Skeletal muscle cell (primary cell): Measurements from ENCODE around the gene CBY1.
"Not testable (repeated sequence)": the region's sequence is repeated elsewhere in the genome, so short reads cannot be mapped to it uniquely, and the experiment has no call there.

Experiments used
- DNase-seq: peaks from one replicate; pipeline ENCODE4 v3.0.0-alpha.2; 2010; ENCODE audit warnings: low read depth
- H3K4me3 ChIP-seq: 2 replicates; pipeline ENCODE4 v1.5.1; 2011; ENCODE audit warnings: low read depth, mild to moderate bottlenecking, control low read depth, low read length, moderate library complexity

CBY1 gene

DNA sequence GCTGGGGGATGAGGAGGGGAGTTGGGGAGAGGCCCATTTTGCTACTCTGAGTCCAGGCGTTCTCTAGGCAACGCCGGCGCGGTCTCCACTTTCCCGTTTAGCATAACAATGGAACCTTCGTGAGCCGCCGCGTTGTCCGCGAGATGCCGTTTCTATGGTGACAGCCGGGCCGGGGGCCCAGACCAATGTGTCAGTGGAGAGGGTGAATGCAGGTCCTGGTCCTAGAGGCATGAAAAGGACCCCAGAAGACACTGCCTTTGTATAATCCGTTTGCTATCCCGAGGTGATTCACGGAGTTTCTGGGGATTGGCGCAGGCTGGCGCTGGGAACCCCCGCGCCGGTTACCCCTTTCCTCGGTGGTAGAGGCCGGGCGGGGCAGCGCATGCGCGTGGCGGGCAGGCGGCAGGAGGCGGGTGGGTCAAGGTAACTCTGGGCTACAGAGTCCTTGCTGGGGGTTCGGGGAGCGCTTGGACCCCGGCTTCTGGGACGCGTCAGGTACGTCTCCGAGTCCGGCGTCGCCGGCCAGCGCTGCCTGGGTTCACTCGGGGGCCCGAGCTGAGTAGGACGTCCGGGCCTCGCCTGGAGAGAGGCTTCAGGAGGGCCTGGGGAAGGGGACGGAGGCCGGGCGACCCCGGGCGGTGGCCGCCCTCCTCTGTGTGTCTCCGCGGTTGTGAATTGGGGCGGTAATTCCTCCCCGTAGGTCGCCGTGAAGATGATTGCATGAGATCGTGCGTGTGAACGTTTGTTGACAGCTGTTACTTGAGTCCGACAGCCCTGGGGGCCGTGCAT lies at the start of gene CBY1, which contains the start of gene FAM227A:
Gene CBY1, plus strand, starts transcription at position 383 of the 789 bp plus-strand sequence. CDS start 11,417 bp downstream, outside the sequence.
Gene FAM227A, minus strand, starts transcription at position 137 of the 789 bp plus-strand sequence. CDS start 6,224 bp downstream, outside the sequence.
- peak within 1 kb of the TSS; percentile 85 for H3K4me3 ChIP-seq
- DNase-seq: peak; percentile 32

DNA sequence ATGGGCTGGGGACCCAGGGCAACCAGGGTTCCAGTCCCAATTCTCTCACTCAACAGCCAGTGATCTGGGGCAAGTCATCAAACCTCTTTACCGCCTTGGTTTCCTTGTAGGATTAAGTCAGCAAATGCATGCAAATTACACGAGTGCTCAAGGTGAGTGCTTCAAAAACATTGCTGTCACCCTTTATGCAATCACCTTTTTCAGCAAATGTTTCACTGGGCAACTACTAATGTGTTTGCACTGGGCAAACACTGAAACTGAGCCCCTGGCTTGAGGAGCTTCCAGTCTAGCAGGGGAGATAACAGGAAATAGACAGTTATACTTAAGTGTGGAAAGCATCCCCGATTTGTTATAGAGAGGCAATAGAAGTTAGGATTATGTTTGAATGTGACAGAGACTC lies 48.8 kb upstream of the CBY1 start:
- no peak for DNase-seq
- no peak overlapping the region for H3K4me3 ChIP-seq

DNA sequence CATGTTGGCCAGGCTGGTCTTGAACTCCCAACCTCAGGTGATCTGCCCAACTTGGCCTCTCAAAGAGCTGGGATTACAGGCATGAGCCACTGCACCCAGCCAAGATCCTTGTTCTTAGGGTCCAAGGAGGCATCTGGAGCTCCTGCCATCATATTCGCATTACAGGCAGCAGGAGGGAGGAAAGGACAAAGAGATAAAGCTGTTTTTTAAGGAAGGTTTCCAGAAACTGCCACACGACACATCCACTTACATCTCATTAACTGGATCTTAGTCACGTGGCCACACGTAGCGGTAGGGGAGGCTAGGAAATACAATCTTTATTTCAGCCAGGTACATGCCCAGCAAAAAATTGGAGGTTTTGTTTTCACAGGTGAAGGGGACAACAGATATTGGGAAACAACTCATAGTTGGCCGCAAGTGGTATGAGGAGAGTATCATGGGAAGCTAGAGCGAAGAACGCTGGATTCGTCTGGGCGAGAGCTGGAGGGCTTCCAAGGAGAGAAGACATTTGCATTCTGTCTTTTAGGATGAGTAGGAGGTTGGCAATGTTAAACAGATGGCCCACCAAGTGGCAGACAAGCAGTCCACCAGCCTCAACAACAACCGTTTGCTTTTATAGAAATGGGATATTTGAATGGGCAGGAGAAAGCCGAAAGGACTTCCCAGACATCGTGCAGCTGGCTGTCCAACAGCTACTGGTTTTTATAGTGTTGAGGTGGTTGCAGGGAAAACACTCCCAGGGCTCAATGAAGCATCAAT lies 47.3 kb upstream of the CBY1 start:
- DNase-seq: no peak
- H3K4me3 ChIP-seq: no peak overlapping the region

DNA sequence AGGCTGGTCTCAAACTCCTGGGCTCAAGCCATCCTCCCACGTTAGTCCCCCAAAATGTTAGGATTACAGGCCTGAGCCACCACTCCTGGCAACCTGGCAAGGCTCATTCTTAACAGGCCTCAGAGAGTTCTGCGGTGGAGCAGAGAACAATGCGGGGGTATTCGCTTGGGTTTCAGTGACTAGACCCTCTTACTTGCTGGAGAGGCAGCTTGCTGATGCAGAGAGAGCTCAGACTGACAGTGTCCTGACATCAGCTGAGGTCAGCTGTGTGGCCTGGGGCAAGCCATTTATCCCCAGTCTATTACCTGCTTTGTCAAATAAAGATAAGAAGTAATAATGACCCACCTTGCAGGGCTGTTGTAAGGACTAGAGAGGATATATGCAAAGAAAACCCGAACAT lies 46.2 kb upstream of the CBY1 start:
- no peak for DNase-seq
- H3K4me3 ChIP-seq: no peak overlapping the region

DNA sequence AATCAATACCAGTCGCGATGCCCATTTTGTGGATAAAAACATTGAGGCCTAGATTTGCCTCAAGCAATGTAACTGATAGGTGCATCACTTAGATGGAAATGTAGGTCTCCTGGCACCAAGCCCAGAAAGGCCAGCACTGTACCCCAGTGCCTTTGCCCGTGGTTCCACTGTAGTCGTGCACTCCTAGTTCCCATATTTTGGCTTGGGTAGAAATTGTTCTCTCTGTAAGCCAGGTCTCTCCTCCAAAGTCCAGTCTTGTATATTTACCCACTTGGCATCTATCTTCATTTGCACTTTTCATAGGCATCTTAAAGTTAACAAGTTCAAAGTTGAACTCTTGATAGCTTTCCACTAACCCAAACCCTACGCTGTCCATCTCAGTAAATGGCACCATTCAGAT lies 44.9 kb upstream of the CBY1 start:
- no peak for DNase-seq
- no peak overlapping the region for H3K4me3 ChIP-seq

DNA sequence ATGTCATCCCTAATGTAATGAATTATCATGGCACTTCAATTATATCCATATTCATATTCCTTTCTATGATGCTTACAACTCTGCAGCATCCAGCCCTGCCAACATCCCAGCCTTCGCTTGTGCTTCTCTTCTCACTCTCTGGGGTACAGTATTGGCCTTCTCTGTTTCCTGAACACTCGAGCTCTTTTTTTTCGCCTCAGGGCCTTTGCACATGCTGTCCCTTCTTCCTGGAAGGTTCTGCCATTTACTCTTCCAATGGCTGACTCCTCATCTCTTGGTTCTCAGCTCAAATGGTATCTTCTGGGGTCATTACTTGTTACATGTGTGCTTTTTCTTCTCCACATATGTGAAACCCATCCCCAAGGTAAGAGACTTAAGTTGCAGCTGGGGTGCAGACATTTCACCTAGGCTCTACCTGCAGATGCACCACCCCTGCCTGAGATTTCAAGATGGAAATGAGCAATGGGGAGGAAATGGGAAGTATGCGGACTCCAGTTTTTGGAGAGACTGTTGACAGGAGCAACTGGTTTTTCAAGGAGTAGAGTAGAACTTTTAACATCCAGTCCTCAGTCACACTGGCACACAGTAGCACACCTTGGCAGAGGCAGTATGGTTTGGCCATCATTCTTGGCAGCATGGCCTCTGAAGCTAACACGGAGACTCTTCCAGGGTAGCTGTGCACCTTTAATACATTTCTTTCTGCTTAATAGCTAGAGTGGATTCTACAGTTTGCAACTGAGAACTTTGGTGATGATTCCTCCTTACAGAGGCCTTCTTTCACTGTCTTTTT lies 44.0 kb upstream of the CBY1 start:
- no peak overlapping the region for H3K4me3 ChIP-seq
- no peak for DNase-seq

DNA sequence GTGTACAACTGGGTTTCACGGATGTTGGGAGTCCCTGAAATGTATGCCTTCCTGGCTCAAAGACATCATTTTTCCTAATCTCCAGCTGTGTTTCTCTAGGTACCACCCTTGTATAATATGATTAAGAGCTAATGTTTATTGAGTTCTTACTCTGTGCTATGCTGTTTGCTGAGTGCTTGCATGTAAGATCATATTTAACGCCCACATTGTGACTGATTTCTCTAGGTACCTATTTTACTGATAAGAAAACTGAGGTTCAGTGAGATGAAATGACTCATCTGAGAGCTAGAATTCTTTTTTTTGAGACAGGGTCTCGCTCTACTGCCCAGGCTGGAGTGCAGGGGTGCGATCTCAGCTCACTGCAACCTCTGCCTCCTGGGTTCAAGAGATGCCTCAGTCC lies 42.9 kb upstream of the CBY1 start:
- DNase-seq: no peak

DNA sequence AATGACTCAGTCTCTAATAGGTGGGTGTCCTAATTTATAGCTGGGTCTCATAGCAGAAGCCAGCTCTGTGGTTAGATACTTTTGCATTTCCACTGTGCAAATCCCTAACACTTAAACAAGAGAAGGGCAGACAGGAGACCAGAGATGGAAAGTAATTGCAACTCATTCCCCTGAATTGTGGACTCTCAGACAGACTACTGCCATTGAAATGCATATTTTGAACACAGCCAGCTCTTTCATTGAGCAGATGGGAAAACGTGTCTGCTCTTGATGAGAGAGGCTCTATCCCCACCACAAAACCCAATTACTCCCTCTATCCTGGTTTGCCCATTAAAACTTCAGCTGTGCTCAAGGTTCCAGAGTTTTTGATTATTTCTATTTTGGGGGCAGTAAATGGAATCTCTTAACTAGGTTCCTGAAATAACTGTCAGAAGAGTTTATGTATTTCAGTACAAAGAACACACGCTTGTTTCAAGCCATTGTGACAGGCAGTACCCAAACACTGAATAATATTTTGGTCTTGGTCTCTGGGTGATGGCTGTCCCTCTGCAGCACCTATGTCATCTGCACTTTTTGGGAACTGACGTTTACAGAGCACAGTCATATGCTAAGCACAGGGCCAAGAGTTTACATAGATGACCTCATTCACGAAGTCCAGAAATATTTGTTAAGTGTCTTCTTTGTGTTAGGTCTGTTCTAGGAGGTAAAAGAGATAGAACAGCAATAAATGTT lies 41.9 kb upstream of the CBY1 start:
- DNase-seq: no peak

More for the DNA sequence above, 42.9 kb upstream of the CBY1 start:
- no peak overlapping the region for H3K4me3 ChIP-seq

DNA sequence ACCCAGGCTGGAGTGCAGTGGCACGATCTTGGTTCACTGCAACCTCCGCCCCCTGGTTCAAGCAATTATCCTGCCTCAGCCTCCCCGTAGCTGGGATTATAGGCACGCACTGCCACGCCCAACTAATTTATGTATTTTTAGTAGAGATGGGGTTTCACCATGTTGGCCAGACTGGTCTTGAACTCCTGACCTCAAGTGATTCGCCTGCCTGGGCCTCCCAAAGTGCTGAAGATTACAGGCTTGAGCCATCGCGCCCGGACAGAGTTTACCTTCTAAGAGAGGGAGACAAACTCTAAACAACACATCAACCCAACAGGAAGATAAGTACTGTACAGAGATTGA lies 41.4 kb upstream of the CBY1 start:
- not testable (repeated sequence) for DNase-seq

More for the DNA sequence above, 41.9 kb upstream of the CBY1 start:
- no peak overlapping the region for H3K4me3 ChIP-seq

DNA sequence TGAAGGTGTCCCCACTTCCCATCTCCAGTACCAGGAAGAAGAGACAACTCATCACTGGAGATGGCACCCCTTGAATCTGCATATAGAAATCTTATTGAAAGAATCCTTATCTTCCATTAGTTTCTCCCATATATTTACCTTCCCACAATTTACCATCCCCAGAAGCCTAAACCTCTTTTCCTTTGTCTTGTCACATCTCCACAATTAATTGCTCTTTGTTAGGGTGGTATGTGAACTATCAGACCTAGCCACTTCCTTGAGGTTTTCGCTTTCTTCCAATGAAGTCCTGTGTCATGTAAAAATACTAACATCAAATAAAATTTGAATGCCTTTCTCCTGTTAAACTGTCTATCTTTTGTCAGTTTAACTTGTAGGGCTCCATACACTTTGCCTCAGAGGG lies 38.2 kb upstream of the CBY1 start:
- DNase-seq: no peak

More for the DNA sequence above, 41.4 kb upstream of the CBY1 start:
- not testable (repeated sequence) for H3K4me3 ChIP-seq

DNA sequence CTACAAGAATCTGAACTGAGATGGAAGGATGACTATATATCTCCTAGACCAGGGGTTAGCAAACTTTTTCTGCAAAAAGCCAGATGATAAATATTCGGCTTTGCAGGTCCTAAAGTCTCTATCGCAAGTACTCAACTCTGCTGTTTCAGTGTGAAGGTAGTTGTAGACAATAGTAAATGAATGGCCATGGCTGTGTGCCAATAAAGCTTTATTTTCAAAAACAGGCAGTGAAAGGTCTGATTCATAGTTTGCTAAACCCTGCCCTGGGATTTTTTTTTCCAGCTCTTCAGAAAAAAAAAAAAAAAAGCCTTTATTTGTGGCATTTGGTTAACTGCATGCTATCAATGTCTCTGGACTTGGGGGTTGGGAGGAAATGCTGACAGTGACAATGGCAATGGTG lies 37.8 kb upstream of the CBY1 start:
- no peak for DNase-seq
- no peak overlapping the region for H3K4me3 ChIP-seq

More for the DNA sequence above, 38.2 kb upstream of the CBY1 start:
- no peak overlapping the region for H3K4me3 ChIP-seq

DNA sequence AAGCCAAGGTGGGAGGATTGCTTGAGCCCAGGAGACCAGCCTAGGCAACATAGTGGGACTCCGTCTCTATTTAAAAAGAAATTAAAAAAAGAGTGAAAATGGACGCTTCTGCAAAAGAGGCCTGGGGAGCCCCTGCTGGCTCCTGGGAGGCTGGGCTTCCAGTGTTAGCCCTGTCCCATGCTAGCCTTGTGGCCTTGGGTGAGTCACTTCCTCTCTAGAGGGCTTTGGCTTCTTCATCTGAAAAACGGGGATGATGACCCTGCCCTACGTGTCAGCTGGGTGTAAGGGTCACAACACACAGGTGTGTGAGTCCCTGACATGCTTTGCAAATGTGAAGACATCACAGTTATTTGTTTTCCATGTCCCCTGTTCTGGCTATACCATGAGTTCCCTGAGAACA lies 33.1 kb upstream of the CBY1 start:
- no peak overlapping the region for H3K4me3 ChIP-seq
- DNase-seq: no peak

DNA sequence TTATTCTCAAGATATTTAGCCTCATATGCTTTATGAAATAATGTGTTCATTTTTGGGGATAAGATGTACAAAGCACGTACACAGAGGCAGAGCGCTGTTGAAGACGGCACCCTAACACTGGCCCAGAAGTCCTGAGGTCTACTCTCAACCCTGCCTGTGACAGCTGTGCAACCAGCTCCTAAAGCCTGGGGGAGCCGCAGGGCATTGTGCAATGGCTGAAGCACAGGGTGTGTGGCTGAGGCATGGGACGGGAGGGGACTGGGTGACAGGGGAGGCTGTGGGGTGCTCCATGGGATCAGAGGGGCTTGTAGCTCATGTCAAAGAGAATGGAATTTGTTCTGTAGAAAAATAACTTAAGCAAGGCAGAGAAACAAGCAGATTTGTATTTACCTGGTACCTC lies 28.0 kb upstream of the CBY1 start:
- H3K4me3 ChIP-seq: no peak overlapping the region
- no peak for DNase-seq

DNA sequence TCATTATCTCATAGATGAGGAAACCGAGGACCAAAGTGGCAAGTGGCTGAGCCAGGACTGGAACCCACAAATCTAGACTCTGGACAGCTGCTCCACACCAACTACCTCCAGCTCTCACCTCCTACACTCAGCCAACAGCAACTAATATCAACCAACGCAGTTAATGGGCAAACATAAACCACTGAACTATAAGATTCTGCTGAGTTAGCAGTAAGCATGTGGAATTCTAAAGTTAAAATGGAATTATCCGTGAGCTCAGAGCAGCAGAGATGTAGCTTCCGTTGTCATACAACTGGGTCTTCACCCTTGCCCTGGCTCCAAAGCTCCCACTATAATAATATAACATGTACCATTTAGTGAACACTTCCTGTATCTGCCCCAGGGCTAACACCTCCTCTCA lies 27.3 kb upstream of the CBY1 start:
- no peak for DNase-seq
- no peak overlapping the region for H3K4me3 ChIP-seq

DNA sequence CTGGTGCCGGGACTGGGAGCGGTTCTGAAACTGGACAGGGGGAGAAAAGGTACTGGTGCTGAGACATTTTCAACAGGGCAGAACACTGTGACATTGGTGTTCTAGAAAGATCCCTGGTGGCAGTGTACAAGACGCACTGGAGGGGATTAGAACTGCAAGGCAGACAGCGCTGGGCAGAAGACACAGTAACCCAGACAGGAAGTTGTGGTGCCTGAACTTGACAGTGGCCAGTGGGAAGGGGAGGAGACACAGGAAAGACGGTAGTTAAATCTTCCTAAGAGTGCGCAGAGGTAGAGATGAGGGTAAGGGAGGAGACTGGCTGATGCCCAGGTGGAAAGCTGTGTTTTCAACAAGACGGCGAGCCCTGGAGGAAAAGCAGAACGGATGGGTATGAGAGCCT lies 24.7 kb upstream of the CBY1 start:
- H3K4me3 ChIP-seq: no peak overlapping the region
- no peak for DNase-seq

DNA sequence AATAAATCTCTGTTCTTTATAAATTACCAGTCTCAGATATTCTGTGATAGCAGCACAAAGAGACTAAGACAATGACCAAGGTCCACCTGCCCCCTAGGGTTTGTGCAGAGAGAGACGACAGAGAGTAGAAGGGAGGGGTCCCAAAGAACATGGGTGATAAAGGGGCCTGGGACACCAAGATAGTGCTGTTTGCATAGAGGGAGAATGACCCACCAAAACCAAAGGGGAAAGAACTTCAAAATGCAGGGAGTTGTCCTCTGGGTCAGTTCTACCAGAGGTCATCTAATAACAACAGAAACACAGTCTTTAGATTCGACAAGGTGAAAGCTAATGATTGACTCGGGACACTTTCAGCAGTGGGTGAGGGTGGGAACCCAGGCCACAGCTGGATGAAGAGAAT lies 23.9 kb upstream of the CBY1 start:
- no peak for DNase-seq
- no peak overlapping the region for H3K4me3 ChIP-seq

DNA sequence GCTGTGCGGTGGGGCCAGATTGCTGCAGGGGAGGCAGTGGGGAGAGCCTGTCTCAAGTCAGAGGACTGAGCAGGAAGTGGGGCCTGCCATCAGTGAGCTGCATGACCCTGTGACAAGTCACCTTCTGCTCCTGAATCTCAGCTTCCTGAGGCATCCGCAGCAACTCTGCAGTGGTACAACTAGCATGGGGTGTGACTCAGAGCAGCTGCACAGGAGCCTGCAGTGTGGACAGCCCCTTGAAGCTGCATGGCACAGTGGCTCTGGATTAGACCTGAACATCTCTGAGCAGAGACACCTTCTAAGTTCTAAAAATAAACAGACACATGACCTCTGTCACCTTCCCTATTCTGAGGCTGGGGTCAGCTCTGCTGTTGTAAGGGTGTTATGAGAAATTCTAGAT lies 18.2 kb upstream of the CBY1 start:
- no peak overlapping the region for H3K4me3 ChIP-seq
- DNase-seq: no peak

DNA sequence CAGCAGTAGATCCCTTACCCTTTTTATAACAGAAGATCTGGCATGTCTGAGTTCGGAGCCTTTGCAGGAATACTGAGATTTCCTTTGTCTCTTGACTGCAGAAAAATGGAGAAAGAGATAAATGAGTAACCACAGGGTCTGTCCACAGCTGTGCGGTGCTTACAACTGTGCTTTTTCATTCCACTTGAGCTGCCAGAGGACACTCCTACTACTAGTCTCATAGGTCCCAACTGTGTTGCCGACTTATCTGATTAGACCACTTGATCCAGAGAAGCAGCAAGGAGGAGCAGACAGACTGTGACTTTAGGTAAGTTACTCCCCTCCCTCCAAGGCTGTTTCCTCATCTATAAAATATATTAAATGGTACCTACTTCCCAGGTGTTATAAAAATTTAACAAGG lies 17.7 kb upstream of the CBY1 start:
- no peak overlapping the region for H3K4me3 ChIP-seq
- DNase-seq: no peak

DNA sequence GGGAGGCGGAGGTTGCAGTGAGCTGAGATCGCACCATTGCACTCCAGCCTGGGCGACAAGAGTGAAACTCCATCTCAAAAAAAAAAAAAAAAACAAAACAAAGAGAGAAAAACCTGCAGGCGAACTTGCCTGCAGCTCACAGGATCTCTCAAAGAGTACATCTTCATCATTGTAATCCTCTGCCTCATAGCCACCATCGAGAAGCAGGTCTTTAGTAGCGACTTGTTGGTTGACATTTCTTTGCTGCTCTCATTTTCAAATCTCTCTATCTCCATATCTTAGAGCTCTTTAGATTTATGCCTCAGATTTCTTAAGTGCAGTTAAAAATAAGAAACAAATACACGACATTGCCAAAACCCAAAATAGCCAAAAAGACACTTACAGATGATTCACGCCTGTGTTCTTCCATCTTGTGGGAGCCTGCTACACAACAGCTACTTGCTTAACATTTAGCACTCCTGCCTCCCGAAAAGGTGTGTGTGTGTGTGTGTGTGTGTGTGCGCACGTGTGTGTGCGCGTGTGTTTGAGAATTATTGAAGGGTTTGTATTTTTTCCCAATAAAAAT lies 14.9 kb upstream of the CBY1 start:
- H3K4me3 ChIP-seq: no peak overlapping the region

More for the DNA sequence above, 14.9 kb upstream of the CBY1 start:
- DNase-seq: no peak
